GM19452 (cell line): ENCODE results near the gene CELF2.

Source experiments
- ATAC-seq: cut with Tn5 transposase; IDR thresholded peaks from one replicate; pipeline ENCODE4 v1.9.1; 2021; ENCODE audit not compliant: unreplicated experiment

Gene CELF2

GRCh38 chr10:11020548-11020942 lies 2.9 kb downstream of the CELF2 start:
- no peak for ATAC-seq

DNA sequence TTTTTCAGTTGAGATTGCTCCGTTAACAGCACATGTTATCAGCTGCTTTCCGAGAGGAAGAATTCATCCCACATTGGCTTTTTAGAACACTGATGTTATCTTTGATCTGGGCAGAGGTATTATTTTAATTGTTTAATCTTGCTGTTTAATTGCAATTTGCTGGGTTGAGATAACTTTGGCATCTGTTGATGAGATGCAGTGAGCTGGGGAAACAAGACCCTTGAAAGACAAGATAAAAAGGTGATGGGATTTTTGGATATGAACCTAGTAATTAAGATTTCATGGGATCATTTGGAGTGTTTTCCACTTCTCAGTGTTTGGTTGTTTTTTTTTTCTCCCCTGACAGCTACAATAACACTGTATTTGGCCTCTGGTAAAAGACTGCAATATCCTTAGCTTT lies 4.5 kb downstream of the CELF2 start:
- no peak for ATAC-seq

DNA sequence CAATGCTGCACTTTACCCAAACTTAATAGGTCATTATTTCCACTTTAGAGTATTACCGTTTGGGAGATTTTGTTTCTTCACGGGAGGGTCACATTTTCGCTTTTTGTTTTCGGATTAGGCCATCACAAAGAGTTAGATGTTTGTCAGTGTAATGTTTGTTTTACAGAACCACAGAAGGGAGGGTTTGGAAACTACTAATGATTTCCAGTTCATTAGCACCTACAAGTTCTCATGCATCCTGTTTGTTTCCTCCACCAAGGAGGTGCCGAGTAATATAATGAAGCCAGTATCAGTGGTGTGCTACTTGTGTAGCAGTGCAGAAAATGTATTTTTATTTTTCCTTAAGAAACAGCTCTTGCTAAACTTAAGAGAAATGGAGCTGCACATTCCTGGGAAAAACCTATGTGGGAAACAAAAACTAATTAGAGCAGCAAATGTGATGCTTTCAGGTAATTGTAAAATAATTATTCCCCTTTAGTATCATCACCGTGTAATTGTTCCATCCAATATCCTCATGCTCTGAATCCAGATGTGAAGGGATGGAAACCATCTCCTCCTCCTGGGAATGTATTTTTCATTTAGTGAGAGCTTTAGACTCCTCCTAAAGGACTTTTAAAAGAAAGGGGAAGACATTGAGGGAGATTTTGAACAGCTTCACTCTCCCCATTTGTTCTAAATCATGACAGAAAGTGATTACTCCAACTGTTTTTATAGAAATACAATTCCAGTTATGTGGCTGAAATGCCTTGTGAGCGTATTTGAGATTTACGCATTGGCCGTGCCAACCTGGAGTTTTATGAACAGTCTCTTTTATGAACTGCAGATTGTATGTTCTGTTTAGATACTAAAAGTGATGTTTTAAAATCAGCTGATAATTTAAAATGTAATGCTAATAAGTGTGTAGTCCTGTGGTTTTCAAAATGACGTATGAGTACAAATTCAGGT lies 5.6 kb downstream of the CELF2 start:
- ATAC-seq: no peak

GRCh38 chr10:11024596-11024995 lies 6.9 kb downstream of the CELF2 start:
- ATAC-seq: no peak

GRCh38 chr10:11025978-11026377 lies 8.3 kb downstream of the CELF2 start:
- ATAC-seq: no peak

GRCh38 chr10:11026773-11027172 lies 9.1 kb downstream of the CELF2 start:
- no peak for ATAC-seq

DNA sequence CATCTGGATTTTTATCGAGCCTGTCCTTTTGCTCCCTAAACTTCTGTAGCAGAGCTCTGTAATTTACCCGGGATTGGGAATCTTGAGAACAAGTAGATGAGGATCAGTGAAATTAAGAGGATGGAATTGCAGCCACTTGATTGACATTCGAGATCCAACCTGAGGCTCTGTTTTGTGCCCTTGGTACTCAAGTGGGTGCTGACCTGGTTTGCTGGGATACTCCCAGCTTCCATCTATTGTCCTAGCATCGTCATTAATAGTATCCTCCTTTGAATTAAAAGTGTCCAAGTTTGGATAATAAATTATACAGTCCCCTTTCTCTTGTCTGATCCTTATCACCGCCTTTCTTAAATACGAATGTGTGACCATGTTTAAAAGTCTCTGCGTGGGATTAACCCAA lies 17.1 kb downstream of the CELF2 start:
- ATAC-seq: no peak

DNA sequence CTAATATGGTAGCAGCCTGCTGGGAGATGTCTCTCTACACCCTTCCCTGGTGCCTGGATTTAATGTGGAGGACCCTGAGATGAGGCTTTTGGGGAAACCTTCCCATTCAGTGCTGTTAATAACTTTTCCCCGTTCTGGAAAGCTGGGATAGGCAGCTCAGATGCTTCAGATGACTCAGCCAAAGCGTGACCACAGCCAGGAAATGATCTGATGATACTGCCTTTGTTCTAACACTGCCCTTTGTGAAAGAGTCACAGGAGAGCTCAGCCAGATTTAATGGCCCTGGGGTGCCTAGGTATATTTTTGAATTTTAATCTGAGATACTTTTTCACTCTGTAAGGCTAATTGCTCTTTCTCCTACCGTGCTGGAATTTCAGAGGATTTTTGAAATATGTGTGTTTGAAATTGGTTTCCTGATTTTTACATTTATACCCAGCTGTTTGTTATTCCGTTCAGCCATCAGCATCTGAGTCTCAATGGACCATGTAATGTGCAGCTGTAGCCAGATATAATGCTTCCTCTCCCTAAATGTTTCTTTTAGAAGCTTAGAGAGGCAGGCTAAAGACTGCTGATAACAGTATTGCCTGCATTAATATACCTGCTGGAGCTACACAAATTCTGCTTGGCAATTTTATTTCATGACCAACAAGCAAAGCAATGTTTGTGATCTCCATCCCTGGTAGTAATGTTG lies 17.8 kb downstream of the CELF2 start:
- no peak for ATAC-seq

GRCh38 chr10:11036424-11037011 lies 18.8 kb downstream of the CELF2 start:
- no peak for ATAC-seq

GRCh38 chr10:11037991-11038390 lies 20.3 kb downstream of the CELF2 start:
- no peak for ATAC-seq

DNA sequence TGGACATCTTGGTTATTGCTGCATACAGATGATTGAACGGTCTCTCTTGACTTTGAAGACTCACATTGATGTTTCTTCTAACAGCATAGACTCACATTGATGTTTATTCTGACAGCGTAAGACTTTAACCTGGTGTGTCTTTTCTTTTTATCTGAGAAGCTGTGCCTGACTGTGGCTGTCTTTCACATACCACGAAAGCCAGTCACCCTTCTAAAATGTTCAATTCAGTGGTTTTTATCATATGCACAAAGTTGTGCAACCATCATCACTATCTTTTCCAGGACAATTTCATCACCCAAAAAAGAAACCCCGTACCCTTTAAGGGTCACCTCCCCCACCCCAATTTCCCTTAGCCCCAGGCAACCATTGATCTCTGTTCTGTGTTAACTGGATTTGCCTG lies 24.7 kb downstream of the CELF2 start:
- ATAC-seq: no peak

DNA sequence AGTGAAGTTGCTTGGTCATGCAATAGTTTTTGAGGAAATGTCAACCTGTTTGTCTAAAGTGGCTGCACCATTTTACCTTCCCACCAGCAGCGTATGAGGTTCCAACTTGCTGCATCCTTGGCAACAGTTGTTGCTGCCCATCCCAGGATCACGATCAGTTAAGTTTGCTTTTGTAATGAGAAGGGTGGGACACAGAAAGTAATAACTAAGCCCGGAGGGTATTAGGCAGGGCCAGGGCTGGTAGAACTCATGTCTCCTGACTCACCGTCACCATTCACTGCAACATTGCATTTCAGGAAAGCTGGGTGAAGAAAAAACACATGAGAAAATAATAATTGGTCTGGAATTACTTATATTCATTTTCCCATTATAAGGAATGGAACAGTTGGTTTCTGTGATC lies 25.4 kb downstream of the CELF2 start:
- ATAC-seq: no peak

- ATAC-seq: no peak
These were observed 25.9 kb downstream of the CELF2 start for GRCh38 chr10:11043446-11044127.

DNA sequence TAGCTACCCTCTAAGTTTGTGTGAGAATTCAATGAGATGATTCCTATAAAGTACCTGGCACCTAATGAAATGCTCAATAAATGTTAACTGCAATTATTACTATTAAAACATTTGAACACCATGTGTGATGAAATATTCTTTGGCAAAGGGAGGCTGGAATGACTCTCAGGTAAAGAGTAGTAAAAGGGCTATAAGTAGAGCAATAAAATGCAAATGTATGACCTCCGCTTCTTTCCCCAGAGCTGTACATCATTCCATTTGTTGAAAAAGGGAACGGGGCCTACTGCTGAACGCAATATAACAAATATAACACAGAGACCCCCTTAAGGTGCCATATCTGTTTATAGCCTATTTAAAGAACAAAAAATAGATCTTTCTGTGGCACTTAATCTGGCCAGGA lies 27.8 kb downstream of the CELF2 start:
- no peak for ATAC-seq

- ATAC-seq: no peak
These were observed 28.5 kb downstream of the CELF2 start for GRCh38 chr10:11045995-11046775.

DNA sequence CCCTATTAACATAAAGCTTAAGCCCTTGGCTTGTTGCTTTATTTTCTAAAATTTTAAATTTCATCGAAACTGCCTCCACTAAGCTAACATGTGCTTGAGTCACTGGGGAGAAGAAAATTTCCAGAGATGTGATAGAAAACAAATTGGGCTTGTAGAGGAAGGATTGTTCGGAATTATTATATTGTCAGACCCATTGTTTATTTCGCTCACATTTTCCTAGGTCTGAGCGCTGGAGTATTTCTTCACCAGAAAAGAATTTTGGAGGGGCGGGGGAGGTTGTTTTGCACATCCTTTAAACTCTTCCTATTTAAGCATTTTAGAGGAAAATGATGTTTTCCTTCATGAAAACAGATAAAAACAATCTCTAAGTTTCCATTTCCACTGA lies 29.1 kb downstream of the CELF2 start:
- no peak for ATAC-seq

GRCh38 chr10:11048707-11049278 lies 31.1 kb downstream of the CELF2 start:
- ATAC-seq: no peak

DNA sequence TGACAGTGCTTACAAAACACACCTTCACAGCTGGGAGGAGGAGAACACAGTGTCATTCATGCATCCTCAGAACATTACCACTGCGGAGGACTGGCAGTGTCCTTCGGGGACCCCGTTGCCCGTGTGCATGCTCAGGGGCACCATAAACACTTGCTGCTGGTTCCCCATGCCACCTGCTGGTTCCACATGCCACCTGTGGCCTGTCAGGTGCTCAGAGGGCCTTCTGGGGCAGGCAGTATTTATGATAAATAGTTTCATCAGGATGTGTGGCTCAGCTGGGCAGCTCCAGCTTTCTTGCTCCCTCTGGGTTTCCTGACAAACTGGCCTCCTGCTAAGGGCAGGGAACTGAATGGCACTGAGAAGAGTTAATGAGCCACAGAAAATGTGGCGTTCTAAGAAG lies 32.1 kb downstream of the CELF2 start:
- no peak for ATAC-seq

GRCh38 chr10:11050301-11051287 lies 32.9 kb downstream of the CELF2 start:
- ATAC-seq: no peak
